ENCODE results near the gene PRKD2. TPM values are rescaled to one million over a fixed set of nuclear protein-coding genes. Genes with fewer than 3 reads are reported as not detected.

PRKD2 gene
- polyA plus RNA-seq, 3 donors, result 6.5 to 46.9 (median 8.1) TPM

- Histone ChIP-seq H4K20me1 (ENCODE audit: insufficient read depth, low read length) (peaks cover 7% of the 10 kb centered on the region), H2AFZ (ENCODE audit: insufficient read depth, low read depth, low read length, poor library complexity, severe bottlenecking) (no peak overlapping the region), H3K9me3 (replicated peaks in 1 of 2; ENCODE audit: control insufficient read depth in 1 of 2, insufficient read depth in 1 of 2, low read length in 2 of 2) (no peaks in the 10 kb centered on the region), H3K36me3 (replicated peaks in 1 of 2; ENCODE audit: control insufficient read depth in 1 of 2, insufficient read depth in 2 of 2, low read length in 2 of 2) (no peaks in the 10 kb centered on the region), H3K79me2 (ENCODE audit: insufficient read depth, low read length) (no peaks in the 10 kb centered on the region), H3K4me3 (replicated peaks in 1 of 3; ENCODE audit: low read depth in 2 of 3, low read length in 3 of 3) (no peak overlapping the region), H3K4me1 (ENCODE audit: control insufficient read depth in 1 of 2, insufficient read depth in 2 of 2, low read length in 2 of 2) (peaks cover 28 to 35% of the 10 kb centered on the region in 2 donors), H3K9ac (ENCODE audit: insufficient read depth, low read length, poor library complexity, severe bottlenecking) (no peak overlapping the region), H3K4me2 (replicated peaks; ENCODE audit: extremely low read depth, low read length, poor library complexity, severe bottlenecking) (no peak overlapping the region), H3K27me3 (ENCODE audit: control insufficient read depth in 2 of 2, insufficient read depth in 2 of 2, low read length in 2 of 2) (no peaks in the 10 kb centered on the region), H3K27ac (ENCODE audit: low read depth in 1 of 2, low read length in 2 of 2) (peak overlapping the region; percentile 6 to 8)
- peak in 2 of 3 donors; percentile 25 to 42 for DNase-seq
- Mint-ChIP-seq H3K27me3 (ENCODE audit: low read depth in 3 of 3) (no peaks in the 10 kb centered on the region), H3K36me3 (peaks cover 3 to 14% of the 10 kb centered on the region in 2 donors), H3K4me3 (no peak overlapping the region), H3K27ac (peak overlapping the region; percentile 2 to 87 (median 65)), H3K9me3 (peaks cover 0 to 4% (median 2%) of the 10 kb centered on the region in 7 donors), H3K4me1 (peaks cover 32% of the 10 kb centered on the region)
- no CpG with 5 or more reads among the region's 6 CpGs for WGBS (ENCODE audit: insufficient coverage)
- intact Hi-C loops (cut with micrococcal nuclease), result loop anchor here in 1 of 2 donors (5.0 kb wide), 1 partner anchor 83 kb away; no protein-coding TSS in a partner anchor
- TF ChIP-seq, protein P1, sequence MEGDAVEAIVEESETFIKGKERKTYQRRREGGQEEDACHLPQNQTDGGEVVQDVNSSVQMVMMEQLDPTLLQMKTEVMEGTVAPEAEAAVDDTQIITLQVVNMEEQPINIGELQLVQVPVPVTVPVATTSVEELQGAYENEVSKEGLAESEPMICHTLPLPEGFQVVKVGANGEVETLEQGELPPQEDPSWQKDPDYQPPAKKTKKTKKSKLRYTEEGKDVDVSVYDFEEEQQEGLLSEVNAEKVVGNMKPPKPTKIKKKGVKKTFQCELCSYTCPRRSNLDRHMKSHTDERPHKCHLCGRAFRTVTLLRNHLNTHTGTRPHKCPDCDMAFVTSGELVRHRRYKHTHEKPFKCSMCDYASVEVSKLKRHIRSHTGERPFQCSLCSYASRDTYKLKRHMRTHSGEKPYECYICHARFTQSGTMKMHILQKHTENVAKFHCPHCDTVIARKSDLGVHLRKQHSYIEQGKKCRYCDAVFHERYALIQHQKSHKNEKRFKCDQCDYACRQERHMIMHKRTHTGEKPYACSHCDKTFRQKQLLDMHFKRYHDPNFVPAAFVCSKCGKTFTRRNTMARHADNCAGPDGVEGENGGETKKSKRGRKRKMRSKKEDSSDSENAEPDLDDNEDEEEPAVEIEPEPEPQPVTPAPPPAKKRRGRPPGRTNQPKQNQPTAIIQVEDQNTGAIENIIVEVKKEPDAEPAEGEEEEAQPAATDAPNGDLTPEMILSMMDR (IDR thresholded peaks at IDR 0.05), result no peak
These were observed 42.3 kb upstream of the PRKD2 start for GRCh38 chr19:46759206-46759605.

- no peak overlapping the region for H2AFZ ChIP-seq (ENCODE audit: insufficient read depth, low read depth, low read length, poor library complexity, severe bottlenecking)
- H3K36me3 ChIP-seq (replicated peaks in 1 of 2; ENCODE audit: control insufficient read depth in 1 of 2, insufficient read depth in 2 of 2, low read length in 2 of 2), result no peaks in the 10 kb centered on the region
- Mint-ChIP-seq H3K4me1 (peaks cover 35% of the 10 kb centered on the region), H3K27ac (no peak overlapping the region), H3K4me3 (no peak overlapping the region), H3K27me3 (ENCODE audit: low read depth in 3 of 3) (peaks cover 0 to 4% (median 4%) of the 10 kb centered on the region in 3 donors), H3K36me3 (peaks cover 10 to 23% of the 10 kb centered on the region in 2 donors), H3K9me3 (peaks cover 0 to 4% (median 2%) of the 10 kb centered on the region in 7 donors)
- intact Hi-C loops (cut with micrococcal nuclease), result loop anchor here in 1 of 2 donors (5.0 kb wide), 1 partner anchor 86 kb away; no protein-coding TSS in a partner anchor
- WGBS (ENCODE audit: insufficient coverage), result 67% methylated on average over 23 of the region's 30 CpGs
- no peaks in the 10 kb centered on the region for H3K27me3 ChIP-seq (ENCODE audit: control insufficient read depth in 2 of 2, insufficient read depth in 2 of 2, low read length in 2 of 2)
- no peaks in the 10 kb centered on the region for H3K79me2 ChIP-seq (ENCODE audit: insufficient read depth, low read length)
- DNase-seq, result no peak
- H3K27ac ChIP-seq (ENCODE audit: low read depth in 1 of 2, low read length in 2 of 2), result no peak overlapping the region
- H3K4me3 ChIP-seq (replicated peaks in 1 of 3; ENCODE audit: low read depth in 2 of 3, low read length in 3 of 3), result no peak overlapping the region
- H3K4me1 ChIP-seq (ENCODE audit: control insufficient read depth in 1 of 2, insufficient read depth in 2 of 2, low read length in 2 of 2), result peaks cover 28 to 35% of the 10 kb centered on the region in 2 donors
- H3K4me2 ChIP-seq (replicated peaks; ENCODE audit: extremely low read depth, low read length, poor library complexity, severe bottlenecking), result no peak overlapping the region
- H3K9ac ChIP-seq (ENCODE audit: insufficient read depth, low read length, poor library complexity, severe bottlenecking), result no peak overlapping the region
- TF ChIP-seq, protein P1 (IDR thresholded peaks at IDR 0.05), result no peak
- no peaks in the 10 kb centered on the region for H3K9me3 ChIP-seq (replicated peaks in 1 of 2; ENCODE audit: control insufficient read depth in 1 of 2, insufficient read depth in 1 of 2, low read length in 2 of 2)
- H4K20me1 ChIP-seq (ENCODE audit: insufficient read depth, low read length), result peaks cover 7% of the 10 kb centered on the region
These were observed 39.6 kb upstream of the PRKD2 start for GRCh38 chr19:46756544-46756888.
